CD4-positive, alpha-beta T cell (primary cell): ENCODE data around the gene PTPRE. TPM values are rescaled to one million over a fixed set of nuclear protein-coding genes. Genes with fewer than 3 reads are reported as not detected.

Source experiments
- ATAC-seq: fragments of 200-7000 bp; cut with Tn5 transposase; one replicate; pipeline ENCODE4 v1.10.0; 2022; ENCODE audit warnings: mild to moderate bottlenecking; ENCODE audit not compliant: poor library complexity
- CTCF ChIA-PET: fragments of 350-600 bp; sonication (Branson Sonifier 250); formaldehyde crosslinking; loops from one replicate; lab custom pipeline; 2021; ENCODE audit warnings: antibody characterized with exemption, inconsistent platforms; lab: Charles Lee
- POLR2A ChIA-PET: fragments of 350-600 bp; sonication (Branson Sonifier 250); formaldehyde crosslinking; loops from one replicate; lab custom pipeline; 2021; ENCODE audit warnings: antibody characterized with exemption, inconsistent platforms; lab: Charles Lee
- DNase-seq, 14 experiments: peaks; one replicate each; pipeline ENCODE4 v3.0.0-alpha.2; 2013 to 2020; ENCODE audit warnings: mixed read lengths in 2 of 14
- H3K27ac ChIP-seq, 2 donors: one replicate each; pipeline versions ENCODE4 v1.5.1 to v1.7.0; 2013; ENCODE audit warnings: low read length in 2 of 2, low read depth in 1 of 2, mild to moderate bottlenecking in 1 of 2
- H3K27me3 ChIP-seq, 2 experiments: 1 replicate in 1 of 2; 2 replicates in 1 of 2; pipeline versions ENCODE4 v1.6.1 to v1.7.0; 2013; ENCODE audit warnings: low read length in 2 of 2, control low read depth in 1 of 2, mild to moderate bottlenecking in 1 of 2, moderate library complexity in 1 of 2; ENCODE audit not compliant: insufficient read depth in 2 of 2, control insufficient read depth in 1 of 2
- H3K36me3 ChIP-seq: one replicate; pipeline ENCODE4 v1.6.1; 2013; ENCODE audit warnings: low read length, control low read depth; ENCODE audit not compliant: insufficient read depth
- H3K4me1 ChIP-seq: one replicate; pipeline ENCODE4 v1.6.1; 2013; ENCODE audit warnings: low read length, control low read depth; ENCODE audit not compliant: insufficient read depth
- H3K4me3 ChIP-seq: one replicate; pipeline ENCODE4 v1.5.1; 2013; ENCODE audit warnings: mild to moderate bottlenecking, low read length, moderate library complexity
- H3K9me3 ChIP-seq, 2 experiments: 1 replicate in 1 of 2; 2 replicates in 1 of 2; pipeline versions ENCODE4 v1.6.1 to v1.7.0; 2013; ENCODE audit warnings: low read length in 2 of 2, mild to moderate bottlenecking in 2 of 2, control low read depth in 1 of 2, moderate library complexity in 1 of 2; ENCODE audit not compliant: control insufficient read depth in 1 of 2, insufficient read depth in 1 of 2
- H3K27ac Mint-ChIP-seq: one replicate; pipeline ENCODE4 v1.8.0; 2020; ENCODE audit warnings: mixed read lengths
- H3K27me3 Mint-ChIP-seq: one replicate; pipeline ENCODE4 v1.8.0; 2021; ENCODE audit warnings: mixed read lengths
- H3K36me3 Mint-ChIP-seq: one replicate; pipeline ENCODE4 v1.8.0; 2021; ENCODE audit warnings: low read depth, mixed read lengths
- H3K4me1 Mint-ChIP-seq: one replicate; pipeline ENCODE4 v1.8.0; 2021; ENCODE audit warnings: low read depth, mixed read lengths
- H3K4me3 Mint-ChIP-seq: one replicate; pipeline ENCODE4 v1.8.0; 2020; ENCODE audit warnings: mild to moderate bottlenecking, mixed read lengths
- H3K9me3 Mint-ChIP-seq: one replicate; pipeline ENCODE4 v1.8.0; 2020; ENCODE audit warnings: mixed read lengths
- intact Hi-C, 2 experiments: fragments of 100-400 bp; cut with DNase I in 1 of 2; cut with micrococcal nuclease in 1 of 2; formaldehyde crosslinking; loops; one replicate each; pipeline versions ENCODE4 v1.15.1 to v1.9.0; 2023 to 2025; cut with DNase I, micrococcal nuclease
- total RNA-seq, 174 experiments: library from RNA in 2 of 174; stranded (reverse) in 2 of 174; gene quantifications; one replicate each; pipeline ENCODE4 v1.2.3 and lab custom pipeline; 2021 to 2026
- TF ChIP-seq, protein P1 (sequence below): fragments of 200-600 bp; IDR thresholded peaks from one replicate; pipeline ENCODE4 v1.8.0; 2022; ENCODE audit warnings: antibody characterized with exemption, mild to moderate bottlenecking

PTPRE gene
- total RNA-seq, 2 experiments from 2014 or later: 47.6 to 55.1 TPM

DNA sequence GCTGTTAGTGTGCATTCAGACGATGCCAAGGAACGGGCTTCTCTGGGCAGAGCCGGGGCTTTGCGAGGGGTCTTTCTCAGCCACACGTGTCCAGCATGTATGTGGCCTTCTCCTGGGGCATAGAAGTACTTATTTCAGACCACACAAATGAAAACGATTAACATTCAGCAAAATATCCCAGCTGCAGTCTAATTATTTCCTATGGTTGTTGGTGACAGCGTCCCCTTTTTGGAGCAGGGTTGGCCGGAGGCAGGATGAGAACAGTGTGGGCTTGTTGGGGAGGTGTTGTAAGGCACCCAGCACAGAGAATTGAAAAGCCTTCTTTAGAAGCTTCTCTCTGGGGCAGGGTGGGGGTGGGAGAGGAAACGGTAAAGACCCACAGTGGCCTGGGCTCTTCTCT, 54.2 kb downstream of the PTPRE start:
- POLR2A ChIA-PET: no interaction called here
- H3K27ac ChIP-seq: no peak overlapping the region
- intact Hi-C loops: no loop called here
- no peaks in the 10 kb centered on the region for H3K9me3 Mint-ChIP-seq
- no peaks in the 10 kb centered on the region for H3K36me3 ChIP-seq
- DNase-seq (no peak), ATAC-seq (no peak)
- H3K27me3 ChIP-seq: no peaks in the 10 kb centered on the region
- H3K27me3 Mint-ChIP-seq: peaks cover 10% of the 10 kb centered on the region
- H3K4me1 Mint-ChIP-seq: no peaks in the 10 kb centered on the region
- no peaks in the 10 kb centered on the region for H3K36me3 Mint-ChIP-seq
- H3K27ac Mint-ChIP-seq: no peak overlapping the region
- no peak overlapping the region for H3K4me3 ChIP-seq
- CTCF ChIA-PET: no interaction called here
- H3K9me3 ChIP-seq: no peaks in the 10 kb centered on the region
- TF ChIP-seq, protein P1, sequence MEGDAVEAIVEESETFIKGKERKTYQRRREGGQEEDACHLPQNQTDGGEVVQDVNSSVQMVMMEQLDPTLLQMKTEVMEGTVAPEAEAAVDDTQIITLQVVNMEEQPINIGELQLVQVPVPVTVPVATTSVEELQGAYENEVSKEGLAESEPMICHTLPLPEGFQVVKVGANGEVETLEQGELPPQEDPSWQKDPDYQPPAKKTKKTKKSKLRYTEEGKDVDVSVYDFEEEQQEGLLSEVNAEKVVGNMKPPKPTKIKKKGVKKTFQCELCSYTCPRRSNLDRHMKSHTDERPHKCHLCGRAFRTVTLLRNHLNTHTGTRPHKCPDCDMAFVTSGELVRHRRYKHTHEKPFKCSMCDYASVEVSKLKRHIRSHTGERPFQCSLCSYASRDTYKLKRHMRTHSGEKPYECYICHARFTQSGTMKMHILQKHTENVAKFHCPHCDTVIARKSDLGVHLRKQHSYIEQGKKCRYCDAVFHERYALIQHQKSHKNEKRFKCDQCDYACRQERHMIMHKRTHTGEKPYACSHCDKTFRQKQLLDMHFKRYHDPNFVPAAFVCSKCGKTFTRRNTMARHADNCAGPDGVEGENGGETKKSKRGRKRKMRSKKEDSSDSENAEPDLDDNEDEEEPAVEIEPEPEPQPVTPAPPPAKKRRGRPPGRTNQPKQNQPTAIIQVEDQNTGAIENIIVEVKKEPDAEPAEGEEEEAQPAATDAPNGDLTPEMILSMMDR: no peak
- no peaks in the 10 kb centered on the region for H3K4me1 ChIP-seq
- no peak overlapping the region for H3K4me3 Mint-ChIP-seq

DNA sequence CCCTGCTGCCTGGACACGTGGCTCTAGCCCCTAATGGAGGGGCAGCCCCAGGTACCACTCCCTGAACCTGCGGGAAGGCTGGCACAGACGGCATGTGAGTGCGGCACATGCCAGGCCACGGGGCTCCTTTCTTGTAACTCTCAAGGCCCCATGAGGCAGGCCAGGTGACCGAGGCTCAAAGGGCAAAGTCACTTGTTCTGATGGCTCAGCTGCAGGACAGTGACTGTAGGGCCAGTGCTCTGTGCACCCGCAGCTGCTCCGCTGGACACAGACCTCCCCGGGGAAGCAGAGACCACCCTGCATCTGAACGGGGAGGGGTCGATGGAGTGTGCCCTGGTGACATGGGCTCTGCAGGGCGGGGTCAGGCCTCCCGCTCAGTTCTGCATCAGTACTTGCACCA, 55.3 kb downstream of the PTPRE start:
- no peaks in the 10 kb centered on the region for H3K27me3 ChIP-seq
- Mint-ChIP-seq H3K4me3 (no peak overlapping the region), H3K27me3 (peaks cover 10% of the 10 kb centered on the region), H3K4me1 (no peaks in the 10 kb centered on the region), H3K27ac (no peak overlapping the region), H3K36me3 (no peaks in the 10 kb centered on the region), H3K9me3 (no peaks in the 10 kb centered on the region)
- DNase-seq: no peak
- TF ChIP-seq, protein P1: no peak
- no peak overlapping the region for H3K27ac ChIP-seq
- POLR2A ChIA-PET: no interaction called here
- no peaks in the 10 kb centered on the region for H3K9me3 ChIP-seq
- H3K4me1 ChIP-seq: no peaks in the 10 kb centered on the region
- H3K4me3 ChIP-seq: no peak overlapping the region
- H3K36me3 ChIP-seq: no peaks in the 10 kb centered on the region
- intact Hi-C loops: no loop called here
- CTCF ChIA-PET: no interaction called here
- no peak for ATAC-seq

DNA sequence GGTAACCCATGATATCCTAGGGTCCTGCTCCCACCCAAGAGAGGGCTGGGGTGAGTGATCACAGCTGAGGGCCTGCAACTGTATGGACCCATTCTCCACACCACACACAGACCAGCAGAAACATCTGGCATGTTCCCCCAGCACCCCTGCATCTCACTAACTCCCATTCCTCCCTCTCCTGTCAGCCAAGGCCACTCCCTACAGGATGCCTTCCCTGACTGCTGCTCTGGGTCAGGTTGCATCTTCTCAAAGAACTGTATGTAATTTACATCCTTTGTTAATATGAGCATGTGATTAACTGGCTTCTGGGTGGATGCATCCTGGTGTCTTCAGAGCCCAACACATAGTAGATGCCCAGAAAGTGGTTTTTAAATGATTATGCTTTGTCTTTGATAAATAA, 56.2 kb downstream of the PTPRE start:
- Histone ChIP-seq H3K4me1 (no peaks in the 10 kb centered on the region), H3K4me3 (no peak overlapping the region), H3K27me3 (no peaks in the 10 kb centered on the region), H3K36me3 (no peaks in the 10 kb centered on the region), H3K27ac (no peak overlapping the region), H3K9me3 (no peaks in the 10 kb centered on the region)
- Mint-ChIP-seq H3K9me3 (no peaks in the 10 kb centered on the region), H3K27ac (no peak overlapping the region), H3K36me3 (no peaks in the 10 kb centered on the region), H3K4me1 (no peaks in the 10 kb centered on the region), H3K27me3 (peaks cover 10% of the 10 kb centered on the region), H3K4me3 (no peak overlapping the region)
- ATAC-seq: no peak
- intact Hi-C loops: no loop called here
- TF ChIP-seq, protein P1: no peak
- DNase-seq: no peak
- ChIA-PET CTCF (no interaction called here), POLR2A (no interaction called here)
